Activated CD8-positive, alpha-beta memory T cell treated with anti-CD3 and anti-CD28 coated beads, Interleukin-2, amount 10 ng/mL, durations not matched to agents 7 days and 5 days (primary cell): Measurements from ENCODE around the gene FADS1. TPM values are rescaled to one million over a fixed set of nuclear protein-coding genes. Genes with fewer than 3 reads are reported as not detected.

Experiments
- ATAC-seq: fragments of 150-1000 bp; cut with Tn5 transposase; one replicate; pipeline ENCODE4 v1.10.0; 2021; ENCODE audit warnings: moderate library complexity
- CTCF ChIA-PET: fragments of 350-600 bp; sonication (Branson Sonifier 250); formaldehyde crosslinking; loops from one replicate; lab custom pipeline; 2021; ENCODE audit warnings: antibody characterized with exemption; lab: Charles Lee
- DNase-seq: peaks from one replicate; pipeline ENCODE4 v3.0.0-alpha.2; 2020
- H3K27ac Mint-ChIP-seq: one replicate; pipeline ENCODE4 v1.8.0; 2021; ENCODE audit warnings: mild to moderate bottlenecking, mixed read lengths
- H3K27me3 Mint-ChIP-seq: one replicate; pipeline ENCODE4 v1.8.0; 2021; ENCODE audit warnings: mixed read lengths
- H3K36me3 Mint-ChIP-seq: one replicate; pipeline ENCODE4 v1.8.0; 2021; ENCODE audit warnings: mild to moderate bottlenecking, mixed read lengths
- H3K4me1 Mint-ChIP-seq: one replicate; pipeline ENCODE4 v1.8.0; 2021; ENCODE audit warnings: mixed read lengths
- H3K4me3 Mint-ChIP-seq: one replicate; pipeline ENCODE4 v1.8.0; 2021; ENCODE audit warnings: mild to moderate bottlenecking, moderate library complexity, mixed read lengths
- H3K9me3 Mint-ChIP-seq: one replicate; pipeline ENCODE4 v1.8.0; 2022; ENCODE audit warnings: low read depth, mixed read lengths
- total RNA-seq, 2 experiments: library from RNA; stranded (reverse); gene quantifications; one replicate each; pipeline ENCODE4 v1.2.3, GENCODE V29; 2021

FADS1 gene
- total RNA-seq, 2 experiments from 2014 or later: 33.8 to 35.4 TPM

- no peak overlapping the region for H3K4me3 Mint-ChIP-seq
- CTCF ChIA-PET: interaction anchor here (0.6 to 1.5 kb wide), 3 partner anchors 45 to 561 kb away, joined by 3 read pairs; no protein-coding TSS in a partner anchor
- no peaks in the 10 kb centered on the region for H3K9me3 Mint-ChIP-seq
- H3K36me3 Mint-ChIP-seq: peaks cover 30% of the 10 kb centered on the region
- ATAC-seq (no peak), DNase-seq (no peak)
- no peaks in the 10 kb centered on the region for H3K4me1 Mint-ChIP-seq
- H3K27me3 Mint-ChIP-seq: no peaks in the 10 kb centered on the region
- no peak overlapping the region for H3K27ac Mint-ChIP-seq
Observed at GRCh38 chr11:61854206-61854895, 37.5 kb upstream of the FADS1 start.

- Mint-ChIP-seq H3K4me3 (no peak overlapping the region), H3K27ac (no peak overlapping the region), H3K9me3 (no peaks in the 10 kb centered on the region), H3K27me3 (no peaks in the 10 kb centered on the region), H3K36me3 (peaks cover 26% of the 10 kb centered on the region), H3K4me1 (no peaks in the 10 kb centered on the region)
- CTCF ChIA-PET: interaction anchor here (1.0 kb wide), 1 partner anchor 45 kb away, joined by 3 read pairs; no protein-coding TSS in a partner anchor
- DNase-seq (no peak), ATAC-seq (no peak)
Observed at GRCh38 chr11:61853698-61854169, 36.9 kb upstream of the FADS1 start.

GRCh38 chr11:61851900-61852295 is 35.1 kb upstream of the FADS1 start:
- Mint-ChIP-seq H3K4me1 (no peaks in the 10 kb centered on the region), H3K36me3 (peaks cover 40% of the 10 kb centered on the region), H3K27me3 (no peaks in the 10 kb centered on the region), H3K27ac (no peak overlapping the region), H3K4me3 (no peak overlapping the region), H3K9me3 (no peaks in the 10 kb centered on the region)
- no peak for ATAC-seq
- CTCF ChIA-PET: no interaction called here
- DNase-seq: no peak

GRCh38 chr11:61851113-61851899 is 34.5 kb upstream of the FADS1 start:
- Mint-ChIP-seq H3K9me3 (no peaks in the 10 kb centered on the region), H3K27ac (no peak overlapping the region), H3K27me3 (no peaks in the 10 kb centered on the region), H3K36me3 (peaks cover 44% of the 10 kb centered on the region), H3K4me1 (no peaks in the 10 kb centered on the region), H3K4me3 (no peak overlapping the region)
- DNase-seq (no peak), ATAC-seq (no peak)
- CTCF ChIA-PET: no interaction called here

GRCh38 chr11:61850687-61851086 is 33.9 kb upstream of the FADS1 start:
- Mint-ChIP-seq H3K4me1 (no peaks in the 10 kb centered on the region), H3K27ac (no peak overlapping the region), H3K9me3 (no peaks in the 10 kb centered on the region), H3K36me3 (peaks cover 46% of the 10 kb centered on the region), H3K27me3 (no peaks in the 10 kb centered on the region), H3K4me3 (no peak overlapping the region)
- DNase-seq (no peak), ATAC-seq (no peak)
- CTCF ChIA-PET: no interaction called here

- Mint-ChIP-seq H3K4me3 (no peak overlapping the region), H3K27me3 (no peaks in the 10 kb centered on the region), H3K4me1 (no peaks in the 10 kb centered on the region), H3K9me3 (no peaks in the 10 kb centered on the region), H3K27ac (no peak overlapping the region), H3K36me3 (peaks cover 50% of the 10 kb centered on the region)
- CTCF ChIA-PET: interaction anchor here (1.3 kb wide), 1 partner anchor 20 kb away, joined by 3 read pairs; the partner anchor contains the start of gene FADS2
- no peak for ATAC-seq
- DNase-seq: no peak
Observed at GRCh38 chr11:61848631-61849030, 31.8 kb upstream of the FADS1 start.

GRCh38 chr11:61847914-61848581 is 31.2 kb upstream of the FADS1 start:
- no peak for DNase-seq
- no peak overlapping the region for H3K27ac Mint-ChIP-seq
- no peaks in the 10 kb centered on the region for H3K27me3 Mint-ChIP-seq
- no peaks in the 10 kb centered on the region for H3K9me3 Mint-ChIP-seq
- no peaks in the 10 kb centered on the region for H3K4me1 Mint-ChIP-seq
- peaks cover 52% of the 10 kb centered on the region for H3K36me3 Mint-ChIP-seq
- CTCF ChIA-PET: interaction anchor here (1.3 kb wide), 1 partner anchor 20 kb away, joined by 3 read pairs; the partner anchor contains the start of gene FADS2
- no peak for ATAC-seq
- H3K4me3 Mint-ChIP-seq: no peak overlapping the region

- ATAC-seq (no peak), DNase-seq (no peak)
- no peaks in the 10 kb centered on the region for H3K27me3 Mint-ChIP-seq
- H3K27ac Mint-ChIP-seq: no peak overlapping the region
- CTCF ChIA-PET: interaction anchor here (0.7 to 1.0 kb wide), 2 partner anchors 25 to 53 kb away, joined by 3 read pairs; no protein-coding TSS in a partner anchor
- peaks cover 50% of the 10 kb centered on the region for H3K36me3 Mint-ChIP-seq
- no peaks in the 10 kb centered on the region for H3K9me3 Mint-ChIP-seq
- H3K4me3 Mint-ChIP-seq: no peak overlapping the region
- no peaks in the 10 kb centered on the region for H3K4me1 Mint-ChIP-seq
Observed at GRCh38 chr11:61846362-61847020, 29.7 kb upstream of the FADS1 start.

GRCh38 chr11:61844909-61845565 is 28.2 kb upstream of the FADS1 start:
- peaks cover 56% of the 10 kb centered on the region for H3K36me3 Mint-ChIP-seq

GRCh38 chr11:61842528-61842820 is 25.7 kb upstream of the FADS1 start:
- CTCF ChIA-PET: interaction anchor here (2.1 kb wide), 1 partner anchor 239 kb away, joined by 5 read pairs; no protein-coding TSS in a partner anchor
- ATAC-seq (no peak), DNase-seq (no peak)
- no peaks in the 10 kb centered on the region for H3K4me1 Mint-ChIP-seq
- no peaks in the 10 kb centered on the region for H3K27me3 Mint-ChIP-seq
- no peak overlapping the region for H3K27ac Mint-ChIP-seq
- peaks cover 58% of the 10 kb centered on the region for H3K36me3 Mint-ChIP-seq
- H3K9me3 Mint-ChIP-seq: no peaks in the 10 kb centered on the region
- H3K4me3 Mint-ChIP-seq: no peak overlapping the region

More at GRCh38 chr11:61844909-61845565, 28.2 kb upstream of the FADS1 start:
- no peaks in the 10 kb centered on the region for H3K27me3 Mint-ChIP-seq
- H3K4me3 Mint-ChIP-seq: no peak overlapping the region
- DNase-seq (no peak), ATAC-seq (no peak)
- no peak overlapping the region for H3K27ac Mint-ChIP-seq
- H3K9me3 Mint-ChIP-seq: no peaks in the 10 kb centered on the region
- no peaks in the 10 kb centered on the region for H3K4me1 Mint-ChIP-seq
- CTCF ChIA-PET: interaction anchor here (0.6 to 1.2 kb wide), 4 partner anchors 16 to 264 kb away, joined by 3 to 5 read pairs (median 4); no protein-coding TSS in a partner anchor

- peak overlapping the region; percentile 15 for H3K27ac Mint-ChIP-seq
- no peaks in the 10 kb centered on the region for H3K27me3 Mint-ChIP-seq
- H3K36me3 Mint-ChIP-seq: peaks cover 56% of the 10 kb centered on the region
- H3K4me1 Mint-ChIP-seq: no peaks in the 10 kb centered on the region
- H3K4me3 Mint-ChIP-seq: no peak overlapping the region
- CTCF ChIA-PET: interaction anchor here (2.1 kb wide), 1 partner anchor 240 kb away, joined by 5 read pairs; no protein-coding TSS in a partner anchor
- H3K9me3 Mint-ChIP-seq: no peaks in the 10 kb centered on the region
- ATAC-seq (no peak), DNase-seq (no peak)
Observed at GRCh38 chr11:61841636-61842527, 25.1 kb upstream of the FADS1 start.

- CTCF ChIA-PET: no interaction called here
- ATAC-seq (no peak), DNase-seq (no peak)
- Mint-ChIP-seq H3K27me3 (no peaks in the 10 kb centered on the region), H3K27ac (no peak overlapping the region), H3K4me3 (no peak overlapping the region), H3K9me3 (no peaks in the 10 kb centered on the region), H3K4me1 (peaks cover 7% of the 10 kb centered on the region), H3K36me3 (peaks cover 53% of the 10 kb centered on the region)
Observed at GRCh38 chr11:61840371-61840770, 23.6 kb upstream of the FADS1 start.
